Adipose tissue (tissue), 3 donors: ENCODE data around the gene SMPD2. TPM values are rescaled to one million over a fixed set of nuclear protein-coding genes. Genes with fewer than 3 reads are reported as not detected.

Source experiments
- H3K27ac ChIP-seq: one replicate; pipeline ENCODE4 v1.5.1; 2013; ENCODE audit warnings: low read depth, low read length
- WGBS, 3 donors: extraction: QIAGEN DNeasy Blood & Tissue Kit; methylation state at CpG; one replicate each; pipeline ENCODE4 v1.1.7; 2013; 5-methylcytosine and 5-hydroxymethylcytosine counted together
- polyA plus RNA-seq, 3 donors: library from polyadenylated mRNA; stranded (reverse); fragments of 200-250 nt; gene quantifications; one replicate each; pipeline ENCODE4 v1.2.3, GENCODE V29; 2013
- donor health status: healthy with polysubstance abuse.
- donor health status: Bipolar disorder and iron deficiency.
- donor health status: healthy.

SMPD2 gene
- polyA plus RNA-seq = 10 to 100 TPM in 1 of 3 donors, 1 to 10 TPM in 2; 4.7 to 11.9 (median 9.5) TPM

- WGBS, 3 donors = 0% methylated on average over 50 to 102 of the region's 102 CpGs
- H3K27ac ChIP-seq = peak within 1 kb of the TSS; percentile 5
Observed at GRCh38 chr6:109440331-109441068, at the start of gene SMPD2, which contains the start of gene PPIL6. SMPD2 (plus strand) TSS chr6:109440724; CDS start chr6:109441122, 398 bp downstream. PPIL6 (minus strand) TSS chr6:109440628; CDS start chr6:109440590, 38 bp downstream.

- no peak overlapping the region for H3K27ac ChIP-seq
- WGBS, 3 donors = 58 to 93% (median 71%) methylated on average over 5 of the region's 5 CpGs
Observed at GRCh38 chr6:109393157-109393885, 47.2 kb upstream of the SMPD2 start.

DNA sequence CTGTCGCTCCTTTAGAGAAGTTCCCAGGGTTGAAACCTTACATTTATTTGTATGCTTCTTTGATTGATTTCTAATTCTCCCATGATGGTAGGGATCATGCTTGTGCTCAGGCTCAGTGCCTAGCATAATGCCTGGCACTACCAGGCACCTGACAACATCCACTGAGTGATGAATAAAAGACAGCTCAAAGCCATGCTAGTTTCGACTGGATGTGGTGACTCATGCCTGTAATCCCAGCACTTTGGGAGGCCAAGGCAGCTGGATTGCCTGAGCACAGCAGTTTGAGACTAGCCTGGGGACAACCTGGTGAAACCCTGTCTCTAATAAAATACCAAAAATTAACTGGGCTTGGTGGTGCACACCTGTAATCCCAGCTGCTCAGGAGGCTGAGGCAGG is 46.6 kb upstream of the SMPD2 start:
- H3K27ac ChIP-seq = no peak overlapping the region
- WGBS, 3 donors = 79 to 83% (median 83%) methylated on average over 2 of the region's 2 CpGs

DNA sequence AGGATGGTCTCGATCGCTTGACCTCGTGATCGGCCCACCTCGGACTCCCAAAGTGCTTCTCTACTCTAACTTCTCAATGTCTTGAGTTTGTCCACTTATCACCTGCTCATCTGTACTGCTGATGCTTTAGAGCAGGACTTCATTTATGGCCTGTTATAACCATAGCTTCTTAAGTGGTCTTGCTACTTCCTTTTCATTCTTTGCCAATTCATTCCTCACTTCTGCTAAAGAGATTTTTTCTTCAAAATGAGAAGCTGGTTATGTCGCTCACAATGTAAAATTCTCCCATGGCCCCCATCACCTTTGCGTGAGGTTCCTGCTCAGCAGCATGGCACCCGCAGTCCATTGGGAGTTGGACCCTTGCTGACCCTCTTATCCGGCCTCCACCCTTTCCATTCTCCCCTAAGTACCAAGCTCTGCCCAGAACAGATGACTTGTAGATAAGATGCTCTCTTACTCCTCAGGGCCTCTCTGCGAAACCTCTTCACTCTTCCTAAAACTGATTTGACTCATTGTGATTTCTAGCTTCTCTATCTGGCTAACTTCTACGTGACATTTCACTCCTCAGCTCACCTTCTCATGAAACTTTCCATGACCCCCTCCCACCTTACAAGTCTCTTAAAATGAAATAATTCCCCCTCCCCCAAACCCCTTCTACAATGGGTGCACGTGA is 44.3 kb upstream of the SMPD2 start:
- WGBS, 3 donors = 85 to 93% (median 90%) methylated on average over 12 of the region's 12 CpGs
- H3K27ac ChIP-seq = no peak overlapping the region

DNA sequence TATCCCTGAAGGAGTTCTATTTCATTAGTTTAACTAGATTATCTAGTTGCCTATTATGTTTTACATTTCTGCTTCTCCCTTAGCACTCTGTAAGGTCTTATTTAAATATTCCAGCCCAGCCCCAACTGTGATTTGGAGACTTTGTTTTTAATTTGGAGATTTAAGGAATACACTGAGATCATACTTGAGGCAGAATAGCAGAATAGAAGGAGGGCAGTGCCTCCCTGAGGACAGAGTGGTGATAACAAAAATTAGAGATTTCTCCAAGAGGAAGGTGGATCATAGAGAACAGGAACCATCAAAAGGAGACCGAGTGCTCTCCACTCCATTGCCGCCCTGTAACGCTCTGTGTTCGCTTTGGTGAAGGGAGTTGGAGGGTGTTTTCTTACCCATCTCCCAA is 43.5 kb upstream of the SMPD2 start:
- 56 to 79% (median 56%) methylated on average over 4 of the region's 4 CpGs for WGBS, 3 donors
- no peak overlapping the region for H3K27ac ChIP-seq

GRCh38 chr6:109406196-109406595 is 34.3 kb upstream of the SMPD2 start:
- no peak overlapping the region for H3K27ac ChIP-seq
- WGBS, 3 donors = 74 to 88% (median 80%) methylated on average over 4 of the region's 4 CpGs

DNA sequence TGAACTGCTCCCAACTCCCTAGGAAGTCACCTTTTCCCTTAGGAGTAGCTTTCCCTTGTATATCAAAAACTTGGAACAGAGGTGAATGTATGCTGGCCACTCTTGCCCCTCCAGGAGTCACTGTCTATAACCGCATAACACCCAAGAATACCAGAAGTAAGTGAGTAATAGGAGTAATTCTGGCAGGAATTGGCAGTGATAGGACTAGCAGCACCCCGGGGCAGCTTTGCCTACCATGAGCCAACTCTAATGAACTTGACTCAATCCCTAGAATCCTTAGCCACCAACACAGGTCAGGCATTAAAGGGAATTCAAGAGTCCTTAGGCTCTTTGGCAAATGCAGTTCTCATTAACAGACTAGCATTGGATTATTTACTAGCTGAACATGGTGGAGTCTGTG is 29.5 kb upstream of the SMPD2 start:
- 95 to 98% (median 96%) methylated on average over 2 of the region's 2 CpGs for WGBS, 3 donors
- no peak overlapping the region for H3K27ac ChIP-seq

DNA sequence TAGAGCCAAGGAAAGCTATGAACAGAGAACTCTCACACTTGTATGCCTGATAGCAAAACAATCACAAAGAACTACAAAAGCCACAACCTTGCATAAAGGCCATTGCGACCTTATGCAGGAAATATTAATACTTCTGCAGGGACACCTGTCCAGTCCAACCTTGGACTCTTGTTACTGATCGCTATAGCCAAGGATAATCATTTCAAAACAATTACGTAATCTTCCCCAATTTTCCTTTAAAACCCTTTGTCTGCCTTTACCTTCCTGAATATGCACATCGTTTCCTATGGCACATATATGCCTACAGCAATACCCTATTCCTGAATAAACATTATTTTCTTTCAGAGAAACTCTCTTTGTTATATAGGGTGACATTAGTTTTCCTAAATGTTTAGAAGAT is 22.9 kb upstream of the SMPD2 start:
- WGBS, 3 donors = 86 to 91% (median 87%) methylated on average over 4 of the region's 4 CpGs
- H3K27ac ChIP-seq = no peak overlapping the region

GRCh38 chr6:109420751-109421150 is 19.8 kb upstream of the SMPD2 start:
- H3K27ac ChIP-seq = no peak overlapping the region
- WGBS, 3 donors = 31 to 38% (median 36%) methylated on average over 1 of the region's 1 CpG

- 83 to 93% (median 86%) methylated on average over 1 of the region's 1 CpG for WGBS, 3 donors
- no peak overlapping the region for H3K27ac ChIP-seq
Observed at GRCh38 chr6:109421184-109421583, 19.3 kb upstream of the SMPD2 start.

- H3K27ac ChIP-seq = no peak overlapping the region
- 85 to 88% (median 87%) methylated on average over 2 of the region's 2 CpGs for WGBS, 3 donors
Observed at GRCh38 chr6:109424946-109425345, 15.6 kb upstream of the SMPD2 start.

GRCh38 chr6:109428889-109429477 is 11.5 kb upstream of the SMPD2 start:
- H3K27ac ChIP-seq = no peak overlapping the region
- WGBS, 3 donors = 32 to 54% (median 47%) methylated on average over 7 of the region's 7 CpGs

GRCh38 chr6:109429496-109429895 is 11.0 kb upstream of the SMPD2 start:
- WGBS, 3 donors = 90 to 93% (median 92%) methylated on average over 3 of the region's 3 CpGs
- no peak overlapping the region for H3K27ac ChIP-seq

GRCh38 chr6:109434456-109434855 is 6.1 kb upstream of the SMPD2 start:
- H3K27ac ChIP-seq = no peak overlapping the region
- WGBS, 3 donors = 25 to 56% (median 34%) methylated on average over 2 of the region's 2 CpGs

DNA sequence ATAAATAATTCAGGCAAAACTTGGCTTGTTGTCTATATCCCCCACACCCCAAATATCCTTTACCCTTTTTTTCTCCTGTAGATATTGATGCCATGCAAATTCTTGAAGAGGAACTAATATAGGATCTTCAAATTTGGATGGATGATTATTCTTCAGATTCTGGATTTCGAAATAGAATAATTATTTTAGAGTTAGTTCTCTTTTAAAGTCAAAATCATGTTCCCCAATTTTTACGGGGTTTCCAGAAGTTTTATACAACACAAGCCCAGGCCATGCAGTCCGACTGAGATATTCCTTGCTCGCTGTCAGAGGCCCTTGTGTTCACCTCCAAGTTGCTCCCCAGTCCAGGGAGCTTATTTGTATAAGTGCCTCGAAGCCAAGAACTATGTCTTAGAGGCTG is 4.5 kb upstream of the SMPD2 start:
- 89 to 96% (median 91%) methylated on average over 5 of the region's 5 CpGs for WGBS, 3 donors
- no peak overlapping the region for H3K27ac ChIP-seq

DNA sequence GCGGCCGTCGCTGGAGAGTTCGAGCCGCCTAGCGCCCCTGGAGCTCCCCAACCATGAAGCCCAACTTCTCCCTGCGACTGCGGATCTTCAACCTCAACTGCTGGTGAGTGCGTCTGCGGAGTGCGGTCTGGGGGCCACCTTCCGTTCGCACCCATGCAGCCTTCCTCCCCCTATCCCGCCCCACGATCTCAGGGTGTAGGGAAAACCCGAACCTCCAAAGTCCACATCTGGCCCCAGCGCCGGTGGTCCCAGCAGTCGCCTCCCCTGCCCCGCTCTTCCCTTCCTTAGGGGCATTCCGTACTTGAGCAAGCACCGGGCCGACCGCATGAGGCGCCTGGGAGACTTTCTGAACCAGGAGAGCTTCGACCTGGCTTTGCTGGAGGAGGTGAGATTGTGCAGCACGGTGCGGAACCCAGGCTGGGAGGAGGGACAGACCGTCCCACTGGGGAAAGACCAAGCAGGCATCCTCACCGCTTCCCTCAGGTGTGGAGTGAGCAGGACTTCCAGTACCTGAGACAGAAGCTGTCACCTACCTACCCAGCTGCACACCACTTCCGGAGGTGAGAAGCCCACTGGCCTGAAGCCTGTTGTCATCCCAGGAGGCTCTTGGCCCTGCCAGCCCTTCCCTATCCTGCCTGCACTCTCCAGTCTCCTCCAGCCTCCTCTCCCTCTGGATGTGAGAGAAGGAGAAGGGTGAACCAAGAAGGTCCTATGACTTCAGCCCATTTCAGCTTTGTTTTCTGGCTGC is 719 bp downstream of the SMPD2 start:
- WGBS, 3 donors = 1% methylated on average over 25 to 31 of the region's 31 CpGs

GRCh38 chr6:109442393-109442924 is 1.9 kb downstream of the SMPD2 start:
- no peak overlapping the region for H3K27ac ChIP-seq
- 92 to 96% (median 95%) methylated on average over 6 of the region's 6 CpGs for WGBS, 3 donors

More for the DNA sequence above, 719 bp downstream of the SMPD2 start:
- peak overlapping the region; percentile 5 for H3K27ac ChIP-seq

GRCh38 chr6:109443425-109443950 is 3.0 kb downstream of the SMPD2 start:
- 95 to 98% (median 96%) methylated on average over 10 of the region's 10 CpGs for WGBS, 3 donors
- H3K27ac ChIP-seq = no peak overlapping the region
